HepG2 (cell line): ENCODE data around the gene AARS2. TPM values are rescaled to one million over a fixed set of nuclear protein-coding genes. Genes with fewer than 3 reads are reported as not detected.

Source experiments
- ATF7 ChIP-seq, 2 experiments: fragments of 450-650 bp in 1 of 2; sonication (generic) in 1 of 2; formaldehyde crosslinking in 1 of 2; IDR thresholded peaks; 2 replicates each; pipeline versions ENCODE4 v1.4.0 to v1.6.1; 2016 to 2020; ENCODE audit warnings: antibody characterized with exemption in 1 of 2, mild to moderate bottlenecking in 1 of 2, missing genetic modification reagents in 1 of 2
- BRCA1 ChIP-seq: sonication (generic); formaldehyde crosslinking; IDR thresholded peaks from 2 replicates; pipeline ENCODE4 v1.4.0; 2020; ENCODE audit warnings: missing genetic modification reagents
- CREBL2 ChIP-seq: sonication (generic); formaldehyde crosslinking; IDR thresholded peaks from 2 replicates; pipeline ENCODE4 v1.8.1; 2023; ENCODE audit warnings: missing genetic modification reagents, mild to moderate bottlenecking, borderline replicate concordance
- MNT ChIP-seq: fragments of 450-650 bp; IDR thresholded peaks from 2 replicates; pipeline ENCODE4 v1.6.1; 2016
- PATZ1 ChIP-seq: sonication (generic); formaldehyde crosslinking; IDR thresholded peaks from 2 replicates; pipeline ENCODE4 v1.4.0; 2020; ENCODE audit warnings: missing genetic modification reagents
- PAXIP1 ChIP-seq: sonication (generic); formaldehyde crosslinking; conservative IDR thresholded peaks from 2 replicates; pipeline ENCODE4 v1.4.0; 2020; ENCODE audit warnings: mild to moderate bottlenecking, missing genetic modification reagents, moderate library complexity
- RXRA ChIP-seq: sonication (generic); formaldehyde crosslinking; IDR thresholded peaks from 2 replicates; pipeline ENCODE4 v1.5.1; 2020; ENCODE audit warnings: missing genetic modification reagents
- TFDP1 ChIP-seq: IDR thresholded peaks from 2 replicates; pipeline ENCODE4 v1.6.1; 2016; ENCODE audit warnings: missing compliant biosample characterization, missing genetic modification reagents, borderline replicate concordance
- ZKSCAN5 ChIP-seq: sonication (generic); formaldehyde crosslinking; IDR thresholded peaks from 2 replicates; pipeline ENCODE4 v1.5.1; 2020; ENCODE audit warnings: mild to moderate bottlenecking, missing genetic modification reagents
- ZMYM2 ChIP-seq: sonication (generic); formaldehyde crosslinking; IDR thresholded peaks from 2 replicates; pipeline ENCODE4 v1.8.0; 2022; ENCODE audit warnings: mild to moderate bottlenecking, missing genetic modification reagents
- ZNF432 ChIP-seq: sonication (generic); formaldehyde crosslinking; IDR thresholded peaks from 2 replicates; pipeline ENCODE4 v1.5.0; 2020; ENCODE audit warnings: missing genetic modification reagents, mild to moderate bottlenecking, borderline replicate concordance
- ZNF616 ChIP-seq: sonication (generic); formaldehyde crosslinking; IDR thresholded peaks from 2 replicates; pipeline ENCODE4 v1.5.0; 2020; ENCODE audit warnings: low read depth, mild to moderate bottlenecking, missing genetic modification reagents
- ZNF687 ChIP-seq: sonication (generic); formaldehyde crosslinking; IDR thresholded peaks from 2 replicates; pipeline ENCODE4 v1.5.1; 2020; ENCODE audit warnings: mild to moderate bottlenecking, missing genetic modification reagents, moderate library complexity
- ZSCAN12 ChIP-seq: sonication (generic); formaldehyde crosslinking; IDR thresholded peaks from 2 replicates; pipeline ENCODE4 v1.9.0; 2021; ENCODE audit warnings: mild to moderate bottlenecking, missing genetic modification reagents
- polyA plus RNA-seq, 8 experiments: library from polyadenylated mRNA; depleted of rRNA in 3 of 8; stranded (reverse) in 7 of 8; unstranded in 1 of 8; fragments of >200 nt; fragmentation: Illumina TruSeq in 4 of 8; extraction: Trizol in 4 of 8; gene quantifications; 2 replicates each; pipeline versions ENCODE4 v1.2.1 to v1.2.3, GENCODE V29; 2011 to 2016; ENCODE audit warnings: low read depth in 4 of 8, missing spikeins in 1 of 8, mixed read lengths in 1 of 8; ENCODE audit not compliant: insufficient read depth in 1 of 8
- total RNA-seq, 5 experiments: library from RNA; depleted of rRNA; stranded (reverse); fragments of >200 nt; fragmentation: Illumina TruSeq; extraction: Trizol; gene quantifications; 2 replicates each; pipeline ENCODE4 v1.2.3, GENCODE V29; 2016; ENCODE audit warnings: low read depth in 1 of 5

Gene AARS2
- total and polyA plus RNA-seq, 2 of the 13 experiments (the other 11 are each of a cell fraction or from before 2014, with no cell fraction given), result 7.5 to 24.1 TPM

GRCh38 chr6:44265007-44265721 lies 48.0 kb downstream of the AARS2 start, which contains the start of gene NFKBIE (continued):
- peak; percentile 85 for TF ChIP-seq ZNF687 (CRISPR knock-in tag)
- 0 out of 2 replicates have a peak, but pooled peaks have one; percentile 41 for TF ChIP-seq MNT
- peak; percentile 62; the same call in 1 of the 2 replicates for TF ChIP-seq ZMYM2 (CRISPR knock-in tag)
- peak; percentile 85 for TF ChIP-seq ZSCAN12 (CRISPR knock-in tag)
- TF ChIP-seq TFDP1, result peak; percentile 41; the same call in 1 of the 2 replicates
- TF ChIP-seq ZKSCAN5 (CRISPR knock-in tag), result no peak
- peak; percentile 61 for TF ChIP-seq PAXIP1 (CRISPR knock-in tag)
- peak; percentile 99 for TF ChIP-seq PATZ1
- TF ChIP-seq BRCA1 (CRISPR knock-in tag), result 0 out of 2 replicates have a peak, but pooled peaks have one; percentile 23
- no peak for TF ChIP-seq ZNF432 (CRISPR knock-in tag)
- TF ChIP-seq RXRA (CRISPR knock-in tag), result peak; percentile 51
- TF ChIP-seq ZNF616, result no peak
- TF ChIP-seq CREBL2 (CRISPR knock-in tag), result peak; percentile 38; the same call in 1 of the 2 replicates
- no peak for TF ChIP-seq ATF7 (IDR thresholded peaks at IDR 0.05)
- TF ChIP-seq ATF7 (CRISPR knock-in tag; IDR thresholded peaks at IDR 0.05), result no peak
